Ascending aorta (tissue), 2 donors: ENCODE data around the gene AFAP1L2. TPM values are rescaled to one million over a fixed set of nuclear protein-coding genes. Genes with fewer than 3 reads are reported as not detected.
"Not testable (repeated sequence)": the region's sequence is repeated elsewhere in the genome, so short reads cannot be mapped to it uniquely, and the experiment has no call there.

ENCODE experiments used
- DNase-seq, 2 donors: peaks; one replicate each; pipeline ENCODE4 v3.0.0-alpha.2; 2019; ENCODE audit warnings: low spot score in 2 of 2
- H3K27ac ChIP-seq, 2 donors: fragments of 200-600 bp; sonication (generic); one replicate each; pipeline ENCODE4 v1.5.1; 2016 to 2017; ENCODE audit warnings: mild to moderate bottlenecking in 1 of 2
- H3K27me3 ChIP-seq: fragments of 200-600 bp; sonication (generic); one replicate; pipeline ENCODE4 v1.5.1; 2017
- H3K36me3 ChIP-seq, 2 donors: fragments of 200-600 bp; sonication (generic); one replicate each; pipeline ENCODE4 v1.5.1; 2016
- H3K4me1 ChIP-seq, 2 donors: fragments of 200-600 bp; sonication (generic); one replicate each; pipeline ENCODE4 v1.5.1; 2016 to 2017; ENCODE audit warnings: mild to moderate bottlenecking in 1 of 2
- H3K4me3 ChIP-seq, 2 donors: fragments of 200-600 bp; sonication (generic); one replicate each; pipeline ENCODE4 v1.5.1; 2016 to 2017; ENCODE audit warnings: mild to moderate bottlenecking in 1 of 2
- H3K9me3 ChIP-seq, 2 donors: fragments of 200-600 bp; sonication (generic); one replicate each; pipeline ENCODE4 v1.5.1; 2016
- intact Hi-C: fragments of 100-400 bp; cut with DNase I; formaldehyde crosslinking; loops from one replicate; pipeline ENCODE4 v1.15.1; 2023
- total RNA-seq: library from RNA; depleted of rRNA; stranded (reverse); fragments of >200 nt; gene quantifications from one replicate; pipeline ENCODE4 v1.1.0, GENCODE V29; 2016
- TF ChIP-seq, protein P1 (sequence below), 3 experiments: fragments of 200-600 bp in 2 of 3; fragments of 450-650 bp in 1 of 3; sonication (generic) in 2 of 3; IDR thresholded peaks; one replicate each; pipeline ENCODE4 v1.5.1; 2016 to 2019; ENCODE audit warnings: antibody characterized with exemption in 3 of 3, mild to moderate bottlenecking in 1 of 3, moderate library complexity in 1 of 3

AFAP1L2 gene
- total RNA-seq, 1 donor from 2014 or later = 30.4 TPM

DNA sequence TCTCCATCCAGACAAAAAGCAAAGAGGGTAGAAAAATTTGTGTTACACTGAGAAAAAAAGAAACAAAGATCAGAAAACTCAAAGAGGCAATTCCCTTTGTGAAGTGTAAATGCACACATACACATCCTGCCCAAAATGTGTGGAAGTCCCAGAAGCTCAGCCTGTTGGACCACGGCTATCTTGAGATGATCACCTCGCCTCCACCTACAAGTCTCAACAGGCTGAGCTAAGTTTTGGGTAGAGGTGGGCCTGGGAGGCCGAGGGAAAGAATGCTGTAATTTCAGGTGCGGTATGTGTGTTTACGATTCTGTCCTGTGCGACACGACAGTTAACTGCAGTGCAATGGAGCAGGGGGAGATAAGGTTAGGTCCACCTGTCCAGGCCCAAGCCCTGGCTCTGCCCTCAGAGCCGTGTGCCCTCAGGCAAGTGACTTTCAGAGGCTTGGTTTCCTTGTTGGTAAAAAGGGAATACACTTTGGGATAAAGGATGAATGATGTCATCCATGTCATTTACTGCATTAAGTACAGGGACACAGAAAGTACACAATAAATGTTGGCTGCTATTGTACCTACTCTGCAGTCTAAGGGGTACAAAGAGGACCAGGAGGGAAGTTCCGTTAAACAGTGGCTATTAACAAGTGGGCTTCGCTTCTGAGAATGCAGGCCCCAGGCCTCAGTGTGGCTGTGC lies 67.3 kb downstream of the AFAP1L2 start:
- Histone ChIP-seq H3K27me3 (no peaks in the 10 kb centered on the region), H3K4me1 (peaks cover 8 to 23% of the 10 kb centered on the region in 2 donors), H3K27ac (no peak overlapping the region), H3K9me3 (no peaks in the 10 kb centered on the region), H3K36me3 (peaks cover 0 to 6% of the 10 kb centered on the region in 2 donors), H3K4me3 (no peak overlapping the region)
- intact Hi-C loops = no loop called here
- no peak for DNase-seq
- TF ChIP-seq, protein P1, sequence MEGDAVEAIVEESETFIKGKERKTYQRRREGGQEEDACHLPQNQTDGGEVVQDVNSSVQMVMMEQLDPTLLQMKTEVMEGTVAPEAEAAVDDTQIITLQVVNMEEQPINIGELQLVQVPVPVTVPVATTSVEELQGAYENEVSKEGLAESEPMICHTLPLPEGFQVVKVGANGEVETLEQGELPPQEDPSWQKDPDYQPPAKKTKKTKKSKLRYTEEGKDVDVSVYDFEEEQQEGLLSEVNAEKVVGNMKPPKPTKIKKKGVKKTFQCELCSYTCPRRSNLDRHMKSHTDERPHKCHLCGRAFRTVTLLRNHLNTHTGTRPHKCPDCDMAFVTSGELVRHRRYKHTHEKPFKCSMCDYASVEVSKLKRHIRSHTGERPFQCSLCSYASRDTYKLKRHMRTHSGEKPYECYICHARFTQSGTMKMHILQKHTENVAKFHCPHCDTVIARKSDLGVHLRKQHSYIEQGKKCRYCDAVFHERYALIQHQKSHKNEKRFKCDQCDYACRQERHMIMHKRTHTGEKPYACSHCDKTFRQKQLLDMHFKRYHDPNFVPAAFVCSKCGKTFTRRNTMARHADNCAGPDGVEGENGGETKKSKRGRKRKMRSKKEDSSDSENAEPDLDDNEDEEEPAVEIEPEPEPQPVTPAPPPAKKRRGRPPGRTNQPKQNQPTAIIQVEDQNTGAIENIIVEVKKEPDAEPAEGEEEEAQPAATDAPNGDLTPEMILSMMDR (IDR thresholded peaks at IDR 0.05) = no peak

DNA sequence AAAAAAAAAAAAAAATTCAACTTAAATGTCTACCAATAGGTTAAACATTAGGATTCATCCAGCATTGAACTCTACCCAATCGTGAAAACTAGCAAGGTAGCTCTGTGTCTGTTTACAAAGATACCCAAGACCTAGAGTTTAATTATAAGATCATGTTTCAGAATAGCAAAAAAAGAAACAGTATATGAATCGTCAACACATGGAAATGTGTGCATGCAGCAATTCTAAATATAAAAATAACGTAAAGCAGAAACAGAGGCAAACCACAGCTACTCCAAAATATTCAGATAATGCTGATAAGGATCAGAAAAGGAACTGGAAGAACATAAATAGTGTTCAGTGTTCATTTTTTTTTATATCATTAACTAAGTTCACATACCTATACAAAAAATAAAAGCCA lies 68.7 kb downstream of the AFAP1L2 start:
- TF ChIP-seq, protein P1 (IDR thresholded peaks at IDR 0.05) = no peak
- Histone ChIP-seq H3K36me3 (peaks cover 0 to 6% of the 10 kb centered on the region in 2 donors), H3K4me1 (peaks cover 8 to 28% of the 10 kb centered on the region in 2 donors), H3K4me3 (no peak overlapping the region), H3K9me3 (no peaks in the 10 kb centered on the region), H3K27me3 (no peaks in the 10 kb centered on the region), H3K27ac (no peak overlapping the region)
- no peak for DNase-seq
- intact Hi-C loops = no loop called here

DNA sequence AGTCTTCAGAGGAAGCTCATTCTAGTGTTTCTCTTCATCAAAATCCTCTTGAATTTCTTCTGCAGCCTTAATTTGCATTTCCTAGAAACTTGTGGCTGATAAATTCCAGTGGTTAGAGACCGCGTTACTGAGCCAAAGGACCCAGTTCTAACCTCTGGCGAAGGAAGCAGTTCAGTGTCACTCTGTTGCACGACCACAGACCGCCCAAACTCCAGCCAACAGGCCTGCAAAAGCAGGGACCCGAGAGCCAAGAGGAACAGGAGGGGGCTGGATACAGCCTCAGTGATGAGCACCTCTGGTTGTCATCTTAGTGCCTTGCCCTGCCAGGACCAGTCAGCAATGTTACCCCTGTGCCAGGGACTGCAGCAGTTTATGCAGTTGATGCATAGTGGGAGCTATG lies 70.0 kb downstream of the AFAP1L2 start:
- Histone ChIP-seq H3K9me3 (no peaks in the 10 kb centered on the region), H3K36me3 (no peaks in the 10 kb centered on the region), H3K27ac (peak overlapping the region; percentile 73 to 86), H3K27me3 (no peaks in the 10 kb centered on the region), H3K4me3 (no peak overlapping the region), H3K4me1 (peaks cover 8 to 30% of the 10 kb centered on the region in 2 donors)
- TF ChIP-seq, protein P1 (IDR thresholded peaks at IDR 0.05) = no peak
- intact Hi-C loops = no loop called here
- DNase-seq = no peak

GRCh38 chr10:114333441-114333840 lies 70.9 kb downstream of the AFAP1L2 start:
- Histone ChIP-seq H3K27ac (peak overlapping the region; percentile 73 to 86), H3K4me3 (peak overlapping the region in 1 of 2 donors; percentile 4), H3K4me1 (peaks cover 8 to 33% of the 10 kb centered on the region in 2 donors)
- H3K9me3 ChIP-seq, H3K27me3 ChIP-seq, H3K36me3 ChIP-seq, DNase-seq: not testable (repeated sequence)
- intact Hi-C loops = loop anchor here (2.0 kb wide), 2 partner anchors 29 to 71 kb away; partner anchors contain the start of gene AFAP1L2

GRCh38 chr10:114332301-114333192 lies 71.8 kb downstream of the AFAP1L2 start:
- no peaks in the 10 kb centered on the region for H3K9me3 ChIP-seq
- intact Hi-C loops = loop anchor here (2.0 kb wide), 2 partner anchors 28 to 72 kb away; partner anchors contain the start of gene AFAP1L2
- peaks cover 8 to 33% of the 10 kb centered on the region in 2 donors for H3K4me1 ChIP-seq
- H3K36me3 ChIP-seq = no peaks in the 10 kb centered on the region
- H3K4me3 ChIP-seq = peak overlapping the region in 1 of 2 donors; percentile 4
- no peaks in the 10 kb centered on the region for H3K27me3 ChIP-seq
- TF ChIP-seq, protein P1 (IDR thresholded peaks at IDR 0.05) = no peak
- peak in 1 of 2 donors; percentile 78 for DNase-seq
- peak overlapping the region; percentile 73 to 86 for H3K27ac ChIP-seq
